ENCODE results near the gene FAM136A.

DNA sequence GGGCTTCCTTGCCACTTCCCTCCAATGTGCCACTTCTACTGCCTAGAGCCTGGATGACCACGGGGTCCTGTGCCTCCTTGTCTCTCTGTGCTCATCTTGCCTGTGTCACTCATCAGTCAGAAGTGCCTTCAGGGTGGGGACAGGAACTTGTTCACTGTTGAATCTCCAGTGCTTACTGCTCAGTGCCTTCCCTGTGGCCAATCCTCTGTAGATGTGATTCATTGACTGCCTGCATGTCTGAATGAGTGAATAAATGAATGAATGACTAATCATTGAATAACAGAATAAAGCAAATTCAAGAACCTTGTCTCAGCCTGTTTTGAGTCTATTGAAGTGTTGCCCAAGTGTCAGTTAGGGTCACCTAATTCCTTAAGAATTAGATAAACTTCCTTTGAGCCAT, 42.3 kb upstream of the FAM136A start:
- TF ChIP-seq CTCF (conservative IDR thresholded peaks at IDR 0.05; ENCODE audit: low read depth, low read length): no peak
- TF ChIP-seq EZH2 (IDR thresholded peaks at IDR 0.05; ENCODE audit: borderline replicate concordance, low read depth, low read length, poor library complexity, severe bottlenecking): no peak

All from A673 (cell line).